HG03354 (cell line): Measurements from ENCODE around the gene EHD2.

Experiments
- ATAC-seq: cut with Tn5 transposase; IDR thresholded peaks from one replicate; pipeline ENCODE4 v1.9.1; 2021; ENCODE audit warnings: mild to moderate bottlenecking; ENCODE audit not compliant: unreplicated experiment, poor library complexity, severe bottlenecking

Gene EHD2

DNA sequence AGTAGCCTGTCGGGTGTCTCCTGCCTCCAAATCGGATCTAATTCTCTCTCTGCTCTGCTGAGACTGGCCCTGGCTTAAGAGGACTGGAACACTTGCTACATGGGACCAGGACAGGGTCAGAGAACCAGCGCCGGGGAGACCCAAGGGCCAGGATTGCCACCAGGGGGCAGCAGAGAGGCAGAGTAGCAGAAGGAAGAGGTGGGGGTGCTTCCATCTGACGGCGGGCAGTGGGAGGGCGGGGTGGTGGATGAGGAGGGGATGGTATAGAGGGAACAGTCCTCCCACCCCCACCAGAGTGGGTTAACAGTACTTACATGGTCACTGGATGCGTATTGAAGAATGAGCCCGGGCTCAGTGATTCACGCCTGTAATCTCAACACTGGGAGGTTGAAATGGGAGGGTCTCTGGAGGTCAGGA lies 77.2 kb downstream of the EHD2 start:
- ATAC-seq: no peak

DNA sequence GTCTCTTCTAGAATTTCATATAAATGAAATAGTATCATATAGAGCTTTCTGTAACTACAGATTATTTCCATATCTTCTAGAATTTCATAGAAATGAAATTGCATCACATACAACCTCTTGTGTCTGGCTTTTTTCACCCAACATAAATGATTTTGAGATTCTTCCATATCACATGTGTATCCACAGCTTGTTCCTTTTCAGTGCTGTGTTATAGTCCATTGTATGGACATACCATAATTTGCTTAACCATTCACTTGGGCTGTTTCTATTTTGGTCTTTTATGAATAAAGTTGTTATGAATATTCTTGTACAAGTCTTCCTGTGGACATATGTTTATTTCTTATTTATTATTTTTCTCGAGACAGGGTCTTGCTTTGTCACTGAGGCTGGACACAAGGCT lies 79.4 kb downstream of the EHD2 start:
- no peak for ATAC-seq
